Transverse colon (tissue), 3 donors: ENCODE measurements around the gene CPA5.

Source experiments
- POLR2A ChIP-seq: fragments of 450-650 bp; IDR thresholded peaks from one replicate; pipeline ENCODE4 v1.6.1; 2016; ENCODE audit warnings: antibody characterized with exemption, mild to moderate bottlenecking, moderate library complexity
- TF ChIP-seq, protein P1 (sequence below), 5 experiments: fragments of 200-600 bp in 3 of 5; fragments of 450-650 bp in 2 of 5; sonication (generic) in 3 of 5; IDR thresholded peaks; 1 replicate in 2 of 5; 2 replicates in 3 of 5; pipeline ENCODE4 v1.5.1; 2016 to 2017; ENCODE audit warnings: antibody characterized with exemption in 5 of 5, inconsistent platforms in 3 of 5, mild to moderate bottlenecking in 2 of 5, moderate library complexity in 1 of 5

GRCh38 chr7:130338233-130338632, 6.4 kb upstream of the CPA5 start:
- TF ChIP-seq, protein P1, sequence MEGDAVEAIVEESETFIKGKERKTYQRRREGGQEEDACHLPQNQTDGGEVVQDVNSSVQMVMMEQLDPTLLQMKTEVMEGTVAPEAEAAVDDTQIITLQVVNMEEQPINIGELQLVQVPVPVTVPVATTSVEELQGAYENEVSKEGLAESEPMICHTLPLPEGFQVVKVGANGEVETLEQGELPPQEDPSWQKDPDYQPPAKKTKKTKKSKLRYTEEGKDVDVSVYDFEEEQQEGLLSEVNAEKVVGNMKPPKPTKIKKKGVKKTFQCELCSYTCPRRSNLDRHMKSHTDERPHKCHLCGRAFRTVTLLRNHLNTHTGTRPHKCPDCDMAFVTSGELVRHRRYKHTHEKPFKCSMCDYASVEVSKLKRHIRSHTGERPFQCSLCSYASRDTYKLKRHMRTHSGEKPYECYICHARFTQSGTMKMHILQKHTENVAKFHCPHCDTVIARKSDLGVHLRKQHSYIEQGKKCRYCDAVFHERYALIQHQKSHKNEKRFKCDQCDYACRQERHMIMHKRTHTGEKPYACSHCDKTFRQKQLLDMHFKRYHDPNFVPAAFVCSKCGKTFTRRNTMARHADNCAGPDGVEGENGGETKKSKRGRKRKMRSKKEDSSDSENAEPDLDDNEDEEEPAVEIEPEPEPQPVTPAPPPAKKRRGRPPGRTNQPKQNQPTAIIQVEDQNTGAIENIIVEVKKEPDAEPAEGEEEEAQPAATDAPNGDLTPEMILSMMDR (IDR thresholded peaks at IDR 0.05): no peak
- no peak for TF ChIP-seq POLR2A
